Caki2 (cell line): ENCODE data around the gene SERPINF2. TPM values are rescaled to one million over a fixed set of nuclear protein-coding genes. Genes with fewer than 3 reads are reported as not detected.
"Not testable (repeated sequence)": the region's sequence is repeated elsewhere in the genome, so short reads cannot be mapped to it uniquely, and the experiment has no call there.

Source experiments
- DNase-seq: peaks from one replicate; pipeline ENCODE4 v3.0.0-alpha.2; 2015; ENCODE audit warnings: low read depth
- in situ Hi-C: cut with HindIII; loops from 2 replicates; pipeline ENCODE4 v1.10.0; 2016; ENCODE audit warnings: low sequenced_read_pairs, low pct_unique_long_range_greater_than_20kb, mixed read lengths
- total RNA-seq: library from RNA; depleted of rRNA; stranded (reverse); fragments of >200 nt; shearing (Covaris generic); gene quantifications from 2 replicates; pipeline ENCODE4 v1.2.3, GENCODE V29; 2014; ENCODE audit warnings: low replicate concordance

The SERPINF2 gene
- total RNA-seq, 1 experiment from 2014 or later = 0.68 TPM

- in situ Hi-C loops = no loop called here
- peak; percentile 88 for DNase-seq
Measured at GRCh38 chr17:1714980-1715802, 27.5 kb upstream of the SERPINF2 start.

- in situ Hi-C loops = no loop called here
- DNase-seq = no peak
Measured at GRCh38 chr17:1715803-1716075, 26.9 kb upstream of the SERPINF2 start.

- peak; percentile 99 for DNase-seq
- in situ Hi-C loops = no loop called here
Measured at GRCh38 chr17:1716076-1716911, 26.4 kb upstream of the SERPINF2 start.

GRCh38 chr17:1716912-1717695 is 25.6 kb upstream of the SERPINF2 start:
- in situ Hi-C loops = no loop called here
- peak; percentile 98 for DNase-seq

GRCh38 chr17:1718362-1719165 is 24.1 kb upstream of the SERPINF2 start:
- in situ Hi-C loops = no loop called here
- no peak for DNase-seq

- DNase-seq = peak; percentile 39
- in situ Hi-C loops = no loop called here
Measured at GRCh38 chr17:1720856-1721386, 21.8 kb upstream of the SERPINF2 start.

GRCh38 chr17:1722022-1722421 is 20.6 kb upstream of the SERPINF2 start:
- in situ Hi-C loops, DNase-seq: not testable (repeated sequence)

GRCh38 chr17:1724351-1724868 is 18.3 kb upstream of the SERPINF2 start, which contains the start of gene WDR81:
WDR81 (plus strand) TSS chr17:1724704; CDS start chr17:1724960, 256 bp downstream.
- in situ Hi-C loops = no loop called here
- peak; percentile 59 for DNase-seq

GRCh38 chr17:1724869-1725641 is 17.6 kb upstream of the SERPINF2 start:
- in situ Hi-C loops = no loop called here
- DNase-seq = peak; percentile 7

GRCh38 chr17:1725642-1726511 is 16.8 kb upstream of the SERPINF2 start:
- in situ Hi-C loops = no loop called here
- DNase-seq = no peak

- DNase-seq = no peak
- in situ Hi-C loops = no loop called here
Measured at GRCh38 chr17:1726626-1727257, 15.9 kb upstream of the SERPINF2 start.

GRCh38 chr17:1727258-1727789 is 15.3 kb upstream of the SERPINF2 start:
- no peak for DNase-seq
- in situ Hi-C loops = no loop called here

- in situ Hi-C loops = no loop called here
- no peak for DNase-seq
Measured at GRCh38 chr17:1727876-1728630, 14.6 kb upstream of the SERPINF2 start.

- in situ Hi-C loops = no loop called here
- no peak for DNase-seq
Measured at GRCh38 chr17:1729966-1730325, 12.7 kb upstream of the SERPINF2 start.
